Measurements from ENCODE around the gene SENP7.

DNA sequence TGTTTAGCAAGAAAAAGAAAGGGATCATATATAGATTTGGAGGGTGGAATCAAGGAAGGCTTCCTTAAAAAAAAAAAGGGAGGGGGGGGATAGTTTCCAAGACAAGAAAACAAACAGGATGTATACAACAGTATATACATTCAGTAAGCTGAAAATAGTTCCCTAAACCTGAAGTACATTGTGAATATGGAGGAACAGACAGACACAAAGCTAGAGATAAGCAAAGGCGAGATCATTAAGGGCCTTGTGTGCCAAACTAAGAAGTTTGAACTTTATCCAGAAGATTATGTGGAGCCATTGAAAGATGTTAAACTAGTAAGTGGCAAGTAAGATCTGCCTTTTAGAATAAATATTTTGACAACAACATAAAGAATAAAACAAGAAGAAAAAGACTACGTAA is 99.4 kb downstream of the SENP7 start:
- TF ChIP-seq CTCF (conservative IDR thresholded peaks at IDR 0.05; ENCODE audit: low read length), result no peak
- no peak for TF ChIP-seq EZH2phosphoT487 (IDR thresholded peaks at IDR 0.05; ENCODE audit: borderline replicate concordance, low read depth, low read length)
